ENCODE data around the gene MMP24. TPM values are rescaled to one million over a fixed set of nuclear protein-coding genes. Genes with fewer than 3 reads are reported as not detected.
"Not testable (repeated sequence)": the region's sequence is repeated elsewhere in the genome, so short reads cannot be mapped to it uniquely, and the experiment has no call there.

Gene MMP24
- total RNA-seq, 1 experiment from 2014 or later = 0.91 TPM

- POLR2A ChIA-PET (ENCODE audit: unreplicated experiment) = no interaction called here
- no peak for ATAC-seq
- Histone ChIP-seq H3K4me1 (ENCODE audit: insufficient read depth, low read length) (peaks cover 14% of the 10 kb centered on the region), H2AFZ (ENCODE audit: low read length) (no peak overlapping the region), H3K36me3 (ENCODE audit: low read depth, low read length) (no peaks in the 10 kb centered on the region), H3K9me2 (replicated peaks; ENCODE audit: low read length) (no peaks in the 10 kb centered on the region), H3K27me3 (ENCODE audit: low read length) (no peaks in the 10 kb centered on the region), H3K79me2 (ENCODE audit: low read length) (no peaks in the 10 kb centered on the region), H3K27ac (ENCODE audit: low read length) (no peak overlapping the region), H3F3A (ENCODE audit: low read length, unreplicated experiment) (no peaks in the 10 kb centered on the region), H3K9ac (ENCODE audit: low read length) (no peak overlapping the region), H3K4me2 (ENCODE audit: low read length) (no peak overlapping the region), H3K4me3 (ENCODE audit: low read length) (no peak overlapping the region), H4K20me1 (ENCODE audit: low read length) (no peaks in the 10 kb centered on the region), H3K9me3 (ENCODE audit: low read length) (no peaks in the 10 kb centered on the region)
- no TSS peak for BruUV-seq (replicated peaks)
- TF ChIP-seq EZH2phosphoT487 (IDR thresholded peaks at IDR 0.05; ENCODE audit: borderline replicate concordance, low read length) (no peak), EZH2 (IDR thresholded peaks at IDR 0.05; ENCODE audit: low read length, unreplicated experiment) (no peak), CTCF (conservative IDR thresholded peaks at IDR 0.05; ENCODE audit: low read depth, low read length) (no peak)
- CTCF ChIA-PET = no interaction called here
- intact Hi-C loops (cut with micrococcal nuclease) = no loop called here
- no peak for DNase-seq
Measured at GRCh38 chr20:35187584-35188190, 38.8 kb upstream of the MMP24 start.

- POLR2A ChIA-PET (ENCODE audit: unreplicated experiment); H3K79me2 ChIP-seq (ENCODE audit: low read length); H3K27ac ChIP-seq (ENCODE audit: low read length); H3K9me2 ChIP-seq (replicated peaks; ENCODE audit: low read length); H3K27me3 ChIP-seq (ENCODE audit: low read length); H3F3A ChIP-seq (ENCODE audit: low read length, unreplicated experiment); H3K9ac ChIP-seq (ENCODE audit: low read length); H3K4me2 ChIP-seq (ENCODE audit: low read length); CTCF ChIA-PET; ATAC-seq; H4K20me1 ChIP-seq (ENCODE audit: low read length); H2AFZ ChIP-seq (ENCODE audit: low read length); H3K9me3 ChIP-seq (ENCODE audit: low read length); H3K36me3 ChIP-seq (ENCODE audit: low read depth, low read length); intact Hi-C loops (cut with micrococcal nuclease); BruUV-seq (replicated peaks); DNase-seq; H3K4me3 ChIP-seq (ENCODE audit: low read length): not testable (repeated sequence)
- H3K4me1 ChIP-seq (ENCODE audit: insufficient read depth, low read length) = peaks cover 27% of the 10 kb centered on the region
Measured at GRCh38 chr20:35189223-35189622, 37.3 kb upstream of the MMP24 start.

GRCh38 chr20:35190556-35190955 lies 35.9 kb upstream of the MMP24 start:
- no peak overlapping the region for H3K4me2 ChIP-seq (ENCODE audit: low read length)
- intact Hi-C loops (cut with micrococcal nuclease) = no loop called here
- no peak overlapping the region for H3K27ac ChIP-seq (ENCODE audit: low read length)
- ChIA-PET POLR2A (ENCODE audit: unreplicated experiment) (no interaction called here), CTCF (no interaction called here)
- no peak overlapping the region for H3K4me3 ChIP-seq (ENCODE audit: low read length)
- ATAC-seq (no peak), DNase-seq (no peak)
- no TSS peak for BruUV-seq (replicated peaks)
- peaks cover 27% of the 10 kb centered on the region for H3K4me1 ChIP-seq (ENCODE audit: insufficient read depth, low read length)
- H3K9me2 ChIP-seq (replicated peaks; ENCODE audit: low read length) = no peaks in the 10 kb centered on the region
- H3K9me3 ChIP-seq (ENCODE audit: low read length) = no peaks in the 10 kb centered on the region
- no peaks in the 10 kb centered on the region for H3K79me2 ChIP-seq (ENCODE audit: low read length)
- H4K20me1 ChIP-seq (ENCODE audit: low read length) = no peaks in the 10 kb centered on the region
- H3K27me3 ChIP-seq (ENCODE audit: low read length) = no peaks in the 10 kb centered on the region
- H2AFZ ChIP-seq (ENCODE audit: low read length) = no peak overlapping the region
- H3F3A ChIP-seq (ENCODE audit: low read length, unreplicated experiment) = no peaks in the 10 kb centered on the region
- TF ChIP-seq CTCF (conservative IDR thresholded peaks at IDR 0.05; ENCODE audit: low read depth, low read length) (no peak), EZH2 (IDR thresholded peaks at IDR 0.05; ENCODE audit: low read length, unreplicated experiment) (no peak), EZH2phosphoT487 (IDR thresholded peaks at IDR 0.05; ENCODE audit: borderline replicate concordance, low read length) (no peak)
- no peak overlapping the region for H3K9ac ChIP-seq (ENCODE audit: low read length)
- H3K36me3 ChIP-seq (ENCODE audit: low read depth, low read length) = no peaks in the 10 kb centered on the region

All from PC-3 (cell line).